HepG2 (cell line): Measurements from ENCODE around the gene SYNJ2. TPM values are rescaled to one million over a fixed set of nuclear protein-coding genes. Genes with fewer than 3 reads are reported as not detected.

Source experiments
- ATAC-seq: fragments of 200-7000 bp; cut with Tn5 transposase; 3 replicates; pipeline ENCODE4 v1.9.1; 2020; ENCODE audit warnings: mild to moderate bottlenecking, moderate library complexity
- BruUV-seq: library from RNA; stranded (reverse); fragments of 400-500 nt; replicated peaks from 2 replicates; lab custom pipeline; 2021; lab: Mats Ljungman, UMichigan
- CTCF ChIA-PET: fragments of 300-600 bp; formaldehyde crosslinking; extraction: SDS; loops from one replicate; lab custom pipeline; 2021; ENCODE audit warnings: low total read pairs, inconsistent platforms, low intra/inter-chr PET ratio; lab: Yijun Ruan, JAX
- POLR2A ChIA-PET: fragments of 350-600 bp; sonication (Branson Sonifier 250); formaldehyde crosslinking; loops from one replicate; lab custom pipeline; 2020; ENCODE audit warnings: antibody characterized with exemption, inconsistent platforms; lab: Yijun Ruan, JAX
- DNase-seq: peaks from one replicate; pipeline ENCODE4 v3.0.0-alpha.2; 2015; ENCODE audit warnings: low spot score
- FAIRE-seq: peaks from 3 replicates; lab custom pipeline; 2011; peaks lifted over from hg19 to GRCh38; lab: Jason Lieb, UNC
- H2AFZ ChIP-seq: one replicate; pipeline ENCODE4 v1.6.1; 2011; ENCODE audit warnings: low read length, inconsistent platforms
- H3K27ac ChIP-seq: fragments of 300-600 bp; 3 replicates; pipeline ENCODE4 v1.8.0; 2011; ENCODE audit warnings: mixed run types, mild to moderate bottlenecking, mixed read lengths, low read length, inconsistent platforms; ENCODE audit not compliant: insufficient read depth; ENCODE audit errors: extremely low read length
- H3K27me3 ChIP-seq, 2 experiments: fragments of 200-600 bp in 1 of 2; 2 replicates in 1 of 2; 3 replicates in 1 of 2; pipeline versions ENCODE4 v1.6.0 to v1.8.0; 2011; ENCODE audit warnings: low read length in 2 of 2, mild to moderate bottlenecking in 2 of 2, moderate library complexity in 2 of 2, inconsistent platforms in 1 of 2; ENCODE audit not compliant: insufficient read depth in 2 of 2, control insufficient read depth in 1 of 2
- H3K36me3 ChIP-seq, 2 experiments: fragments of 200-600 bp in 1 of 2; replicated peaks in 1 of 2; 2 replicates in 1 of 2; 3 replicates in 1 of 2; pipeline versions ENCODE4 v1.5.1 to v1.8.0; 2011; ENCODE audit warnings: low read length in 2 of 2, inconsistent platforms in 1 of 2; ENCODE audit not compliant: insufficient read depth in 2 of 2, control insufficient read depth in 1 of 2
- H3K4me1 ChIP-seq: 2 replicates; pipeline ENCODE4 v1.5.1; 2012; ENCODE audit warnings: low read length, inconsistent platforms; ENCODE audit not compliant: insufficient read depth
- H3K4me2 ChIP-seq: 2 replicates; pipeline ENCODE4 v1.6.0; 2011; ENCODE audit warnings: low read depth, low read length, inconsistent platforms
- H3K4me3 ChIP-seq, 3 experiments: fragments of 200-600 bp in 1 of 3; sonication (generic), shearing (Covaris generic) in 1 of 3; replicated peaks in 1 of 3; 2 replicates each; pipeline ENCODE4 v1.5.1; 2011 to 2016; ENCODE audit warnings: low read length in 3 of 3, inconsistent platforms in 2 of 3, low read depth in 2 of 3, mild to moderate bottlenecking in 2 of 3, control low read depth in 1 of 3, mixed read lengths in 1 of 3; ENCODE audit not compliant: insufficient read depth in 1 of 3
- H3K79me2 ChIP-seq: one replicate; pipeline ENCODE4 v1.6.1; 2011; ENCODE audit warnings: low read length, inconsistent platforms; ENCODE audit not compliant: insufficient read depth
- H3K9ac ChIP-seq: 2 replicates; pipeline ENCODE4 v1.6.0; 2011; ENCODE audit warnings: mild to moderate bottlenecking, low read depth, low read length, inconsistent platforms; ENCODE audit not compliant: insufficient read depth
- H3K9me3 ChIP-seq: 2 replicates; pipeline ENCODE4 v1.5.1; 2012; ENCODE audit warnings: mild to moderate bottlenecking, low read length
- H4K20me1 ChIP-seq: 2 replicates; pipeline ENCODE4 v1.6.0; 2011; ENCODE audit warnings: inconsistent platforms, mild to moderate bottlenecking, low read length, moderate library complexity; ENCODE audit not compliant: insufficient read depth
- ARID2 ChIP-seq: sonication (generic); formaldehyde crosslinking; IDR thresholded peaks from 2 replicates; pipeline ENCODE4 v1.8.1; 2022; ENCODE audit warnings: mild to moderate bottlenecking, missing genetic modification reagents, borderline replicate concordance
- BORCS8-MEF2B ChIP-seq: sonication (generic); formaldehyde crosslinking; IDR thresholded peaks from 2 replicates; pipeline ENCODE4 v1.8.0; 2022; ENCODE audit warnings: mild to moderate bottlenecking, missing genetic modification reagents
- KLF15 ChIP-seq: sonication (generic); formaldehyde crosslinking; IDR thresholded peaks from 2 replicates; pipeline ENCODE4 v1.8.1; 2023; ENCODE audit warnings: borderline replicate concordance, mild to moderate bottlenecking, inconsistent platforms, missing genetic modification reagents, mixed read lengths
- NFYB ChIP-seq: sonication (generic); formaldehyde crosslinking; IDR thresholded peaks from 2 replicates; pipeline ENCODE4 v1.4.0; 2020; ENCODE audit warnings: missing genetic modification reagents
- NR2F2 ChIP-seq: IDR thresholded peaks from 2 replicates; pipeline ENCODE4 v1.6.1; 2012; ENCODE audit warnings: low read depth, inconsistent platforms, borderline replicate concordance
- SMC3 ChIP-seq: IDR thresholded peaks from 2 replicates; pipeline ENCODE4 v1.6.1; 2011; ENCODE audit warnings: low read length, improper control_type of control experiment
- TGIF2 ChIP-seq: IDR thresholded peaks from 2 replicates; pipeline ENCODE4 v1.6.1; 2016; ENCODE audit warnings: control low read depth, missing compliant biosample characterization
- YY1 ChIP-seq: IDR thresholded peaks from 2 replicates; pipeline ENCODE4 v1.6.1; 2011; ENCODE audit warnings: low read length, low read depth, moderate library complexity, mild to moderate bottlenecking; ENCODE audit not compliant: insufficient read depth, insufficient replicate concordance
- ZNF136 ChIP-seq: sonication (generic); formaldehyde crosslinking; IDR thresholded peaks from 2 replicates; pipeline ENCODE4 v1.8.1; 2022; ENCODE audit warnings: low read depth, mild to moderate bottlenecking, moderate library complexity, missing genetic modification reagents
- ZNF792 ChIP-seq: IDR thresholded peaks from 2 replicates; pipeline ENCODE4 v1.6.1; 2016
- WGBS: methylation state at CpG from one replicate; pipeline ENCODE4 v1.1.6; 2017; ENCODE audit warnings: low lambda C conversion rate; 5-methylcytosine and 5-hydroxymethylcytosine counted together
- in situ Hi-C: cut with HindIII; loops from 2 replicates; pipeline ENCODE4 v1.10.0; 2017; ENCODE audit warnings: low pct_unique_long_range_greater_than_20kb; ENCODE audit not compliant: extremely low pct_ligation_motif_present
- intact Hi-C: fragments of 100-400 bp; cut with micrococcal nuclease; formaldehyde crosslinking; loops from one replicate; pipeline ENCODE4 v1.10.0; 2022; ENCODE audit not compliant: unreplicated experiment
- polyA plus RNA-seq, 8 experiments: library from polyadenylated mRNA; depleted of rRNA in 3 of 8; stranded (reverse) in 7 of 8; unstranded in 1 of 8; fragments of >200 nt; fragmentation: Illumina TruSeq in 4 of 8; extraction: Trizol in 4 of 8; gene quantifications; 2 replicates each; pipeline versions ENCODE4 v1.2.1 to v1.2.3, GENCODE V29; 2011 to 2016; ENCODE audit warnings: low read depth in 4 of 8, missing spikeins in 1 of 8, mixed read lengths in 1 of 8; ENCODE audit not compliant: insufficient read depth in 1 of 8
- total RNA-seq, 5 experiments: library from RNA; depleted of rRNA; stranded (reverse); fragments of >200 nt; fragmentation: Illumina TruSeq; extraction: Trizol; gene quantifications; 2 replicates each; pipeline ENCODE4 v1.2.3, GENCODE V29; 2016; ENCODE audit warnings: low read depth in 1 of 5
- TF ChIP-seq, protein P1 (sequence below): sonication (generic); formaldehyde crosslinking; IDR thresholded peaks from 2 replicates; pipeline ENCODE4 v1.8.0; 2022; ENCODE audit warnings: mild to moderate bottlenecking, missing genetic modification reagents
- TF ChIP-seq, protein P2 (sequence below): sonication (generic); IDR thresholded peaks from 2 replicates; pipeline ENCODE4 v1.6.1; 2016; ENCODE audit warnings: low read depth, borderline replicate concordance
- TF ChIP-seq, protein P3 (sequence below): conservative IDR thresholded peaks from 2 replicates; pipeline ENCODE4 v1.6.1; 2018; ENCODE audit warnings: missing genetic modification reagents
- TF ChIP-seq, protein P4 (sequence below): sonication (generic); formaldehyde crosslinking; IDR thresholded peaks from 2 replicates; pipeline ENCODE4 v1.9.0; 2021; ENCODE audit warnings: missing genetic modification reagents, borderline replicate concordance
- TF ChIP-seq, protein P5 (sequence below): sonication (generic); formaldehyde crosslinking; IDR thresholded peaks from 2 replicates; pipeline ENCODE4 v1.5.0; 2020; ENCODE audit warnings: mild to moderate bottlenecking, missing genetic modification reagents, moderate library complexity

SYNJ2 gene
- total and polyA plus RNA-seq, 2 of the 13 experiments (the other 11 are each of a cell fraction or from before 2014, with no cell fraction given), result 39.1 to 57.6 TPM

DNA sequence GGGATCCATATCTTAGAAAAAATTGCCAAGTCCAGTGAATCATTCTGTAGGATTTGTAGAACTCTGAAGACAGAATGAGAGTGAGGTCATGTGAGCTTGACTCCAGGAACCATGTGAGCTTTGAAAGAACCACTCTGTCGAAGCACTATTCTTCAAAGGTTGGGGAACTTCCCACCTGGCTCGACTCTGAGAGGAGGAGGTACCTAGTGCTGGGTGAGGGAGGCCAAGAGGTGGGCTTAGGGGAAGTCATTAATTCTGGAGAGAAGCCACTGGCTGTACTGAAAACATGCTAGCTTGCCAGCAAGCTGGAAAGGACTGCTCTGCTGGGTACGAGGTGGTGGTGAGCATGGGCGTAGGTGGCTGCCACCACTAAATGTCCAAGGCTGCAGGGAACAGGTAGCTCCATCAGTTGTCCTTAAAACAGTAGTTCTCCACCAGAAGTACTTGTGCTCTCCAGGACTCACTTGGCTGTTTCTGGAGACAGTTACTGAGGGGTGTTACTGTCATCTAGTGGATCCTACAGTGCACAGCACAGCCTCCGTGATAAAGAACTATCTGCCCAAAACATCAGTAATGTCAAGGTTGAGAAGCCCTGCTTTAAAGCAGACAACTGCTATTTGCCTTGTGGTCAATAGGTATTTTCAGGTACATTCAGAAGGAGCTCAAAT lies 34.7 kb upstream of the SYNJ2 start:
- intact Hi-C loops, result no loop called here
- ATAC-seq (peak; percentile 83), DNase-seq (peak; percentile 41), FAIRE-seq (peak; percentile 32)
- Histone ChIP-seq H2AFZ (no peak overlapping the region), H3K4me2 (no peak overlapping the region), H3K9ac (no peak overlapping the region), H3K4me3 (no peak overlapping the region), H3K79me2 (no peaks in the 10 kb centered on the region), H3K4me1 (peaks cover 6% of the 10 kb centered on the region), H3K27ac (no peak overlapping the region), H3K36me3 (peaks cover 10 to 25% of the 10 kb centered on the region in 2 experiments; a peak in 4 of 5 replicates), H4K20me1 (no peaks in the 10 kb centered on the region), H3K9me3 (no peaks in the 10 kb centered on the region), H3K27me3 (no peaks in the 10 kb centered on the region; a peak in 1 of 5 replicates)
- in situ Hi-C loops, result loop anchor here (5.0 kb wide), 1 partner anchor 190 kb away; no protein-coding TSS in a partner anchor
- WGBS, result 74% methylated on average over 5 of the region's 5 CpGs
- ChIA-PET POLR2A (interaction anchor here (1.4 kb wide), 1 partner anchor 65 kb away, joined by 4 read pairs; no protein-coding TSS in a partner anchor), CTCF (no interaction called here)
- no TSS peak for BruUV-seq
- no peak for TF ChIP-seq NFYB (CRISPR knock-in tag)
- no peak for TF ChIP-seq NR2F2
- TF ChIP-seq, protein P1, sequence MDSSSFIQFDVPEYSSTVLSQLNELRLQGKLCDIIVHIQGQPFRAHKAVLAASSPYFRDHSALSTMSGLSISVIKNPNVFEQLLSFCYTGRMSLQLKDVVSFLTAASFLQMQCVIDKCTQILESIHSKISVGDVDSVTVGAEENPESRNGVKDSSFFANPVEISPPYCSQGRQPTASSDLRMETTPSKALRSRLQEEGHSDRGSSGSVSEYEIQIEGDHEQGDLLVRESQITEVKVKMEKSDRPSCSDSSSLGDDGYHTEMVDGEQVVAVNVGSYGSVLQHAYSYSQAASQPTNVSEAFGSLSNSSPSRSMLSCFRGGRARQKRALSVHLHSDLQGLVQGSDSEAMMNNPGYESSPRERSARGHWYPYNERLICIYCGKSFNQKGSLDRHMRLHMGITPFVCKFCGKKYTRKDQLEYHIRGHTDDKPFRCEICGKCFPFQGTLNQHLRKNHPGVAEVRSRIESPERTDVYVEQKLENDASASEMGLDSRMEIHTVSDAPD (CRISPR knock-in tag), result 0 out of 2 replicates have a peak, but pooled peaks have one; percentile 37
- TF ChIP-seq TGIF2 (CRISPR knock-in tag), result peak; percentile 28; the same call in 1 of the 2 replicates
- 0 out of 2 replicates have a peak, but pooled peaks have one; percentile 24 for TF ChIP-seq ZNF792 (CRISPR knock-in tag)
- TF ChIP-seq, protein P2, sequence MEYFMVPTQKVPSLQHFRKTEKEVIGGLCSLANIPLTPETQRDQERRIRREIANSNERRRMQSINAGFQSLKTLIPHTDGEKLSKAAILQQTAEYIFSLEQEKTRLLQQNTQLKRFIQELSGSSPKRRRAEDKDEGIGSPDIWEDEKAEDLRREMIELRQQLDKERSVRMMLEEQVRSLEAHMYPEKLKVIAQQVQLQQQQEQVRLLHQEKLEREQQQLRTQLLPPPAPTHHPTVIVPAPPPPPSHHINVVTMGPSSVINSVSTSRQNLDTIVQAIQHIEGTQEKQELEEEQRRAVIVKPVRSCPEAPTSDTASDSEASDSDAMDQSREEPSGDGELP, result no peak
- TF ChIP-seq, protein P3, sequence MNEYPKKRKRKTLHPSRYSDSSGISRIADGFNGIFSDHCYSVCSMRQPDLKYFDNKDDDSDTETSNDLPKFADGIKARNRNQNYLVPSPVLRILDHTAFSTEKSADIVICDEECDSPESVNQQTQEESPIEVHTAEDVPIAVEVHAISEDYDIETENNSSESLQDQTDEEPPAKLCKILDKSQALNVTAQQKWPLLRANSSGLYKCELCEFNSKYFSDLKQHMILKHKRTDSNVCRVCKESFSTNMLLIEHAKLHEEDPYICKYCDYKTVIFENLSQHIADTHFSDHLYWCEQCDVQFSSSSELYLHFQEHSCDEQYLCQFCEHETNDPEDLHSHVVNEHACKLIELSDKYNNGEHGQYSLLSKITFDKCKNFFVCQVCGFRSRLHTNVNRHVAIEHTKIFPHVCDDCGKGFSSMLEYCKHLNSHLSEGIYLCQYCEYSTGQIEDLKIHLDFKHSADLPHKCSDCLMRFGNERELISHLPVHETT (CRISPR knock-in tag), result no peak
- TF ChIP-seq, protein P4, sequence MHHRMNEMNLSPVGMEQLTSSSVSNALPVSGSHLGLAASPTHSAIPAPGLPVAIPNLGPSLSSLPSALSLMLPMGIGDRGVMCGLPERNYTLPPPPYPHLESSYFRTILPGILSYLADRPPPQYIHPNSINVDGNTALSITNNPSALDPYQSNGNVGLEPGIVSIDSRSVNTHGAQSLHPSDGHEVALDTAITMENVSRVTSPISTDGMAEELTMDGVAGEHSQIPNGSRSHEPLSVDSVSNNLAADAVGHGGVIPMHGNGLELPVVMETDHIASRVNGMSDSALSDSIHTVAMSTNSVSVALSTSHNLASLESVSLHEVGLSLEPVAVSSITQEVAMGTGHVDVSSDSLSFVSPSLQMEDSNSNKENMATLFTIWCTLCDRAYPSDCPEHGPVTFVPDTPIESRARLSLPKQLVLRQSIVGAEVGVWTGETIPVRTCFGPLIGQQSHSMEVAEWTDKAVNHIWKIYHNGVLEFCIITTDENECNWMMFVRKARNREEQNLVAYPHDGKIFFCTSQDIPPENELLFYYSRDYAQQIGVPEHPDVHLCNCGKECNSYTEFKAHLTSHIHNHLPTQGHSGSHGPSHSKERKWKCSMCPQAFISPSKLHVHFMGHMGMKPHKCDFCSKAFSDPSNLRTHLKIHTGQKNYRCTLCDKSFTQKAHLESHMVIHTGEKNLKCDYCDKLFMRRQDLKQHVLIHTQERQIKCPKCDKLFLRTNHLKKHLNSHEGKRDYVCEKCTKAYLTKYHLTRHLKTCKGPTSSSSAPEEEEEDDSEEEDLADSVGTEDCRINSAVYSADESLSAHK (CRISPR knock-in tag), result no peak
- TF ChIP-seq BORCS8-MEF2B (CRISPR knock-in tag), result peak; percentile 56
- 0 out of 2 replicates have a peak, but pooled peaks have one; percentile 48 for TF ChIP-seq ZNF136
- TF ChIP-seq YY1, result no peak
- TF ChIP-seq, protein P5, sequence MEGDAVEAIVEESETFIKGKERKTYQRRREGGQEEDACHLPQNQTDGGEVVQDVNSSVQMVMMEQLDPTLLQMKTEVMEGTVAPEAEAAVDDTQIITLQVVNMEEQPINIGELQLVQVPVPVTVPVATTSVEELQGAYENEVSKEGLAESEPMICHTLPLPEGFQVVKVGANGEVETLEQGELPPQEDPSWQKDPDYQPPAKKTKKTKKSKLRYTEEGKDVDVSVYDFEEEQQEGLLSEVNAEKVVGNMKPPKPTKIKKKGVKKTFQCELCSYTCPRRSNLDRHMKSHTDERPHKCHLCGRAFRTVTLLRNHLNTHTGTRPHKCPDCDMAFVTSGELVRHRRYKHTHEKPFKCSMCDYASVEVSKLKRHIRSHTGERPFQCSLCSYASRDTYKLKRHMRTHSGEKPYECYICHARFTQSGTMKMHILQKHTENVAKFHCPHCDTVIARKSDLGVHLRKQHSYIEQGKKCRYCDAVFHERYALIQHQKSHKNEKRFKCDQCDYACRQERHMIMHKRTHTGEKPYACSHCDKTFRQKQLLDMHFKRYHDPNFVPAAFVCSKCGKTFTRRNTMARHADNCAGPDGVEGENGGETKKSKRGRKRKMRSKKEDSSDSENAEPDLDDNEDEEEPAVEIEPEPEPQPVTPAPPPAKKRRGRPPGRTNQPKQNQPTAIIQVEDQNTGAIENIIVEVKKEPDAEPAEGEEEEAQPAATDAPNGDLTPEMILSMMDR (CRISPR knock-in tag), result peak; percentile 74
- no peak for TF ChIP-seq KLF15 (CRISPR knock-in tag)
- TF ChIP-seq ARID2 (CRISPR knock-in tag), result 0 out of 2 replicates have a peak, but pooled peaks have one; percentile 38
- peak; percentile 55; the same call in 1 of the 2 replicates for TF ChIP-seq SMC3
